Myocyte (in vitro differentiated cells): ENCODE data around the gene YEATS4. TPM values are rescaled to one million over a fixed set of nuclear protein-coding genes. Genes with fewer than 3 reads are reported as not detected.
"Not testable (repeated sequence)": the region's sequence is repeated elsewhere in the genome, so short reads cannot be mapped to it uniquely, and the experiment has no call there.

ENCODE experiments used
- DNase-seq: peaks from one replicate; pipeline ENCODE4 v3.0.0-alpha.2; 2012; ENCODE audit warnings: low read depth
- polyA plus RNA-seq: library from polyadenylated mRNA; unstranded; fragments of >200 nt; gene quantifications from one replicate; pipeline ENCODE4 v1.2.1, GENCODE V29; 2012; ENCODE audit warnings: missing spikeins
- total RNA-seq: library from RNA; depleted of rRNA; stranded (reverse); fragments of >200 nt; gene quantifications from 2 replicates; pipeline ENCODE4 v1.2.3, GENCODE V29; 2014

YEATS4 gene
- total RNA-seq: 16.0 and 24.7 TPM in 2 replicates
- polyA plus RNA-seq: 10.2 TPM

DNA sequence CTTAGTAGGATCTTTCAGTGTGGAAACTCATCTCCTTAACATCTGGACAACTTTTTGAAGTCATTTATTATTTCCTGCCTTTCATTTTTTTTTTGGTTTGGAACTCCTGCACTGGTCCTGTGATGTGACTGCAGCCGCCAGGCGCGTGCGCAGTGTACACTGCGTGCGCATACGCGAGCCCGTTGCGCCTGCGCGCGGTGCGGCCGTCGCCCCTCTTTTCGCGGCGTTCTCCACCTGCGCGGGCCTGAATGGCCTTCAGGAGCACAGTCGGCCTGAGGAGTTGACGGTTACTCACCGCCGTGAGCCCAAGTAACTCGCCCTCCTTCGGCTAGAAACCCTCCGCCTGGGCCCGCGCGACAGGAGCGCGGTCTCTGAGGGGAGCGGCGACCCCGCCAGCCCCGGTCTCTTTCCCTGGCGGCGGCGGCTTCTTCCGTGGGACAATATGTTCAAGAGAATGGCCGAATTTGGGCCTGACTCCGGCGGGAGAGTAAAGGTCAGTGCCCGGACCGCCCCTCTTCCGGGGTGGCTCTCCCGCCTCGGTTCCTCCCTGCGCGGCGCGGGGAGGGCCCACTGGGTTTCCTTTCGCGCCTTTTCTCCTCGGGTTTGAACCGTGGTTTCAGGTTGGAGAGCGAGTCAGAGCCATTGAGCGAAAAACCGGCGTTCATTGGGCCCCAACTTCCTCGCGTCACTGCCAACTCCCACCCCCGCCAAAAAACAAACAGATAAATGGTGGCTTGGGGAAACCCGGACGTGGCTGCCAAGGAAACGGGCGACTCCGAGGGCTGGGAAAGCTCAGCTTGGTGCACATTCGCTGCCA lies at the start of gene YEATS4:
Gene YEATS4 (plus strand): TSS at position 213 of the 817 bp plus-strand sequence. CDS start 230 bp downstream, at position 443.
- peak; percentile 88 for DNase-seq

GRCh38 chr12:69313209-69313608 lies 46.3 kb upstream of the YEATS4 start:
- no peak for DNase-seq

- not testable (repeated sequence) for DNase-seq
Observed at GRCh38 chr12:69316784-69317183, 42.8 kb upstream of the YEATS4 start.

GRCh38 chr12:69317233-69317632 lies 42.3 kb upstream of the YEATS4 start:
- not testable (repeated sequence) for DNase-seq

GRCh38 chr12:69318225-69318624 lies 41.3 kb upstream of the YEATS4 start:
- no peak for DNase-seq

GRCh38 chr12:69321351-69321750 lies 38.2 kb upstream of the YEATS4 start:
- no peak for DNase-seq

DNA sequence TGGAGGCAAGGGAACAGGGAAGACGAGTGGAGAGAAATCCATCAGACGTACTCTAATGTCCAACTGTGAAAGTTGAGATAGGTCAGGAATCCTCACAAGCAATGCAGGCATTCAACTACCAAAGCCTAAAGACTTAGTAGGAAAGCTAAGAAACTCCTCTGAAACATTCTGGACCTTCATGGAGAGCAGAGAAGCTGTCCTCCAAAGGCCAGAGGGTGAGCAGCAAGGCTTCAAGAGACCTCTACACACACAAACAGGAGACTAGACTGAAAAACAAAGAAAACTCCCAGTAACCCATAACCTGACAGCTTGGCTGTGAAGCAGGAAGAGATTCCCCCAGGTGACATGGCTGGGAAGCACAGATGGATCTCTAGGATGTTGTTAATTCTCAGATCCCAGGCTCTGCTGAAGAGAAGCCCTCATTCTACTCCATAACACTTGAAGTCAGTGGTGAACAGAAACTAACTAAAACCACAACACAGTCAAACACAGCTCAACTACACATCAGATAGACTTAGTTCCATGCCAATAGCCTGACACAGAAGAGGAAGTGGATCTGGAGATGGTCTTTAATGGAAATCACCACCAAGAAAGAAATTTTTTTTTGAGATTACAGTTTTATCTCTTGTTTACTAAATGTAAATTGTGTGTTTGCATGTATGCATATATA lies 34.6 kb upstream of the YEATS4 start:
- no peak for DNase-seq

DNA sequence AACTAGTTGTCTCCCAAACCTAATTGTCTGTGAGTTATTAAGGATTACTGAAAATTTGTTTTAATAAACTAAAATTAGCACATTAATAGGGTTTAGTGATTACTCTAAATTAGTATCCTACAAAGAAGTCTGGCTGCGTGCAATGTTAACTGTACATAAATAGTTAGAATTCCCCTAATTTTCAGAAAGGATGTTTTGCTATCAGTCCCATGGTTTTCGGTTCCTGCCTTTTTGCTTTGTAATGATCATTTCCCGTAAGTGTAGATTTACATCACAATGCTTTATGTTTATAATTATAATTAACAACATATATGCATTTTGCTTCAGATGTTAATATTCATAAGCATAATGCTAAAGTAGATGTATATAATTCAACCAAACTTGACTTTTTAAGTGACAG lies 31.1 kb upstream of the YEATS4 start:
- DNase-seq: no peak

- DNase-seq: no peak
Observed at GRCh38 chr12:69329669-69330428, 29.7 kb upstream of the YEATS4 start.

DNA sequence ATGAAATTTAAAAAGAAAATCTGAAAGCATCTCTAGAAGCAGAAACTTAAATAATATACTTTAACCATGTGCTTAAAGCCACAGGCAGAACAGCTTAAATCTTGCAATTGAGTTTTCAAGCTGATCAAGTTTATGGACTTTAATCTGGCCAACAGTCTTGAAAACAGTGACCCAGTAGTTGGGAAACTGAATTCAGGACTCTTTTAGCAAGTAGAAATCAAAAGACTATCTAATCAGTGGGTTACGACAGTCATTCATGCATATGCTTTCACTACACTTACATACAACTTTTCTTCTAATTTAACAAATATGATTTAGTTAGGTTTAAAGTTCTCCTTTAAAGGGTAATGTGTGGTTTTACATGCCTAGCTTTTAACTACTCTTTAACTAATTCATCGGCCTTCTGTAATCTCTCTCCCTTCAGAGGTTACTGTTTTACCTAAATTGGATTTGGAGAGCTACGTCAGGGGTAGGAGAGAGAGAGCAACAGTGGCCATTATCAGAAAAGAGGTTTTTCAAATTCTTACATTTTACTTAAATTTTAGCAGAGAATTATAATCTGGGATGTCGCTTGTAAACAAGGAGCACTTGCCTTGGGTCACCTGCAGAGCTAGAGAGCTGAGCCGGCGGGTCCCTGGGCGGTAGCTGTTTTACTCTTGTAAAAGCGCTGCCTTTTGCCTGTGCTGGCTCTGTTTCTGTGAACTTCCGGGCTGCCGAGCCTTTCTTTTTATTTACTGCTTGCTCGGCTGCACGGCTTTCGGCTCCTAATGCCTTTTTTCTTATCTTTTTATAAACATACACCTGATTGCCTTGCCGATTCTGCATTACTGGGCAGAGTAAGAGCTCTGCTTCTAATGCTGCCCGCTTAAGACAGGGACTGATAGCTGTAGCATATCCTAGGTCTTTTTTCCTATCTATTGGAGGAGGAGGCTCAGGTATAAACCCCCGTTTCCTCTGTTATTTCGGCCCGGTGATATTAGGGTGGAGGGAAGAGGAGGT lies 28.8 kb upstream of the YEATS4 start:
- no peak for DNase-seq

- DNase-seq: no peak
Observed at GRCh38 chr12:69331519-69331908, 28.0 kb upstream of the YEATS4 start.

GRCh38 chr12:69331909-69332684 lies 27.4 kb upstream of the YEATS4 start:
- DNase-seq: no peak

DNA sequence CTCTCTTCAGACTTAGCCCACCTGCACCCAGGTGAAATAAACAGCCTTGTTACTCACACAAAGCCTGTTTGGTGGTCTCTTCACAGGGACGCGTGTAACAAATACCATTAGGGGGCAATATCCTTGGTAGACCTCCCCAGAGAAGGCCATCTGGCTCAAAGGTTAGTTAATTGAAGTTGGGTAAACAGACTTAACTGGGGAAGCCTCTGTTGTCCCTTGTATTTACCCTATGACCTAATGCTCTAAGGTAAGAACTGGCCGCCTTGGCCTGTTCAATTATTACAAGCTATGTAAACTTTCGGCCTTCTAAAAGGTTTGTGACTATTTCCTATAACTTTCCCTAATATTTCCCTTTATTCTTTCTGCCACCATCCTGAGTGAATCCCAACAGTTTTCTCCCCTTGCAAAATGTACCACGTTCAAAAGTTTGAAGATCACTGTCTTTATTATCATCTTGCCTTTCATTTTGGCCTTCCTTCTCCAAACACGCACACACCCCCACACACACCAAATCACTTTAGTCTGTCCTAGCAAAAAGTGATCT lies 26.7 kb upstream of the YEATS4 start:
- no peak for DNase-seq

DNA sequence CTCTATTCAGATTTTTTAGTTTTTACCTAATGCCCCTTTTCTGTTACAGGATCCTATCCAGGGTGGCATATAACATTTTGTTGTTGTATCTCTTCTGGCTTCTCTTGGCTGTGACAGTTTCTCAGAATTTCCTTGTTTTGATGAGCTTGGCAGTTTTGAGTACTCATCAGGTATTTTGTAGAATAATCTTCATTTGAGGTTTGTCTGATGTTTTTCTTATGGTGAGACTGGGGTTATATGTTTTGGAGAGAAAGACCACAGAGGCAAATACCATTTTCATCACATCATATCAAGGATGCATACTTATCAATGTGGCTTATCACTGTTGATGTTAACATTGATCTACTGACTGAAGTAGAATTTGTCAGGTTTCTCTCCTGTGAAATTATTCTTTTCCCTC lies 25.4 kb upstream of the YEATS4 start:
- no peak for DNase-seq

DNA sequence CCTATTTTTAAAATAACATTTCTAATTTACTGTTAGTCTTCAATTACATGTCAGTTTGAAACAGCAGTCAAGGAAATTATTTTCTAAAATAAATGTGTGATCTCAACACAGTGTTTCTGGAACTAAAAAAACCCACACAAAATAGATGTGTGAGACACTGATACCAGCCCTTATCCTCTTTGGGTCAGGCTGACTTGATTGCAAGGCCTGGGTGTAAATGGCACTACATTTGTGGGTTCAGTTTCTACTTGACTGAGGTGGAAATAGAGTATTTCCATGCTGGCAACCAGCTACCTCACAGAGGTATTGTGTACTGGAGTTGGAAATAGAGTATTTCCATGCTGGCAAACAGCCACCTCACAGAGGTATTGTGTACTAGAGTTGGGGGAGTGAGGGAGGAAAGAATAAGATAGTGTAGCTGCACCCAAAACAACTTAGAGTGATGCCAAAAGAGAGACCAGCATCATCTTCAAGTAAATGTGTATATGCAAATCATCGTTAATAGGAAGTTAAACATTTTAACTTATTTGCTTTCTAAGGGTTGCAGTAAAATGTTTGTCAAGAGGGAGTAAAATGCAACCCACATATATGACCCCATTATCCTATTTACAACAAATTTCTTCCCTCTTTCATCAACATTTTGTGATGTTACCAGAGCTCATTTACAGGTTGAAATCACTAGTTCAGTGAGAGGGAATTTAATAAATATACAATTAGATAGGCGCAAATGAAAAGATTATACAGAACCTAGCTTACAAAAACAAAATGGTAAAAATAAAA lies 22.0 kb upstream of the YEATS4 start:
- DNase-seq: no peak

GRCh38 chr12:69338120-69338859 lies 21.3 kb upstream of the YEATS4 start:
- DNase-seq: no peak

DNA sequence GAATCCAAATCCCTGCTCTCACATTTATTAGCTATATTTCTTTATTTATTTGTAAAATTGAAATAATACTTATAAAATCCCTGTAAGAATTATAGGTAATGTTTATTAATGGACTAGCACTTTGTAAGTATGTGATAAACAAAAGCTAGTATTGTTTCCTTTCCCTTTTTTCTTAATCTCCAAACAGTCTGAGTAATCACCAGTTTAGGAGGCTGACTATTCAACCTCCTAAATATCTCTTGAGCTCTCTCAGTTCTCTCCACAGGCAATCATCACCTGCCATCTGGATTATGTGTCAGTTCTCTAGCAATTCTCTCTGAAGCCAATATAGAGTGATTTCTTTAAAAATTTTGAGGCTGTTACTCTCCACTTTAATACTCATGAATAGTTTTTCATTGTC lies 20.6 kb upstream of the YEATS4 start:
- no peak for DNase-seq

DNA sequence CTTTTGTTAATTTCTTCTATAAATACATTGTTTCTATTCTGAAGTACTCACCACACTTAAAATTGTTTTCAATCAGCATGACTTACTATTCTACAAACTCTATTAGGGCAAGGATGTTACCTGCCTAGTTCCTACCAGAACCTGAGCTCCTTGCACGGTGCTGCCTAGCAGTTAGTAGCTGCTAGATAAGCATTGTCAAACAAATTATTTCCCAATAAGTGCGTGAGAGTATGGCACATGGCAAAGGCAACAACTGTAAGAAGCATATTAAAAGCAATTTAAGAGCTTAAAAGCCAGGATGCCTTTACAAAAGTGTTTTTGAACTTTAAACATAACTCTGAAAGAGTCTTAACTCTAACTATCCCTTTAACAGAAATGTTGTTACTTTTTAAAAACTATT lies 19.5 kb upstream of the YEATS4 start:
- no peak for DNase-seq
